Mesenchymal stem cell (in vitro differentiated cells and primary cell): ENCODE measurements around the gene ARID1A. TPM values are rescaled to one million over a fixed set of nuclear protein-coding genes. Genes with fewer than 3 reads are reported as not detected.
"Not testable (repeated sequence)": the region's sequence is repeated elsewhere in the genome, so short reads cannot be mapped to it uniquely, and the experiment has no call there.

ENCODE experiments used
- DNase-seq: peaks from one replicate; pipeline ENCODE4 v3.0.0-alpha.2; 2013
- H2AFZ ChIP-seq: one replicate; pipeline ENCODE4 v1.6.1; 2013; ENCODE audit warnings: low read depth, mild to moderate bottlenecking, control low read depth, inconsistent platforms, low read length, moderate library complexity
- H2AK5ac ChIP-seq: 2 replicates; pipeline ENCODE4 v1.6.1; 2013; ENCODE audit warnings: low read length, moderate library complexity, mild to moderate bottlenecking, inconsistent platforms; ENCODE audit not compliant: severe bottlenecking
- H2BK120ac ChIP-seq: one replicate; pipeline ENCODE4 v1.6.1; 2013; ENCODE audit warnings: low read depth, mild to moderate bottlenecking, inconsistent platforms, low read length, moderate library complexity
- H2BK12ac ChIP-seq, 2 experiments: one replicate each; pipeline ENCODE4 v1.6.1; 2013; ENCODE audit warnings: inconsistent platforms in 2 of 2, low read length in 2 of 2, mild to moderate bottlenecking in 2 of 2, moderate library complexity in 2 of 2, control low read depth in 1 of 2
- H2BK15ac ChIP-seq: one replicate; pipeline ENCODE4 v1.6.1; 2013; ENCODE audit warnings: mild to moderate bottlenecking, low read depth, inconsistent platforms; ENCODE audit not compliant: poor library complexity, severe bottlenecking
- H2BK5ac ChIP-seq: 2 replicates; pipeline ENCODE4 v1.6.1; 2013; ENCODE audit warnings: low read depth, mild to moderate bottlenecking, low read length, control low read depth, inconsistent platforms; ENCODE audit not compliant: poor library complexity, severe bottlenecking
- H3K14ac ChIP-seq, 2 experiments: one replicate each; pipeline ENCODE4 v1.6.1; 2013; ENCODE audit warnings: inconsistent platforms in 2 of 2, low read length in 2 of 2, control low read depth in 1 of 2, mild to moderate bottlenecking in 1 of 2, moderate library complexity in 1 of 2
- H3K18ac ChIP-seq, 2 experiments: one replicate each; pipeline ENCODE4 v1.6.1; 2013; ENCODE audit warnings: inconsistent platforms in 2 of 2, low read length in 2 of 2, control low read depth in 1 of 2, low read depth in 1 of 2, mild to moderate bottlenecking in 1 of 2
- H3K23ac ChIP-seq, 2 experiments: one replicate each; pipeline ENCODE4 v1.6.1; 2013; ENCODE audit warnings: inconsistent platforms in 2 of 2, low read length in 2 of 2, mild to moderate bottlenecking in 2 of 2, moderate library complexity in 2 of 2, control low read depth in 1 of 2
- H3K27ac ChIP-seq: 2 replicates; pipeline ENCODE4 v1.5.1; 2013; ENCODE audit warnings: mild to moderate bottlenecking, moderate library complexity, low read length, control low read depth, inconsistent platforms; ENCODE audit not compliant: poor library complexity, severe bottlenecking
- H3K27me3 ChIP-seq, 2 experiments: 2 replicates each; pipeline versions ENCODE4 v1.6.1 to v1.7.0; 2013; ENCODE audit warnings: low read length in 2 of 2, mild to moderate bottlenecking in 2 of 2, moderate library complexity in 2 of 2, control low read depth in 1 of 2, inconsistent platforms in 1 of 2; ENCODE audit not compliant: control insufficient read depth in 1 of 2, insufficient read depth in 1 of 2
- H3K36me3 ChIP-seq, 2 experiments: 2 replicates each; pipeline versions ENCODE4 v1.6.1 to v1.7.0; 2013; ENCODE audit warnings: low read length in 2 of 2, control low read depth in 1 of 2, inconsistent platforms in 1 of 2, low read depth in 1 of 2, mild to moderate bottlenecking in 1 of 2; ENCODE audit not compliant: insufficient read depth in 2 of 2, control insufficient read depth in 1 of 2
- H3K4ac ChIP-seq, 2 experiments: one replicate each; pipeline ENCODE4 v1.6.1; 2013; ENCODE audit warnings: inconsistent platforms in 2 of 2, low read length in 2 of 2, mild to moderate bottlenecking in 2 of 2, moderate library complexity in 2 of 2, control low read depth in 1 of 2, low read depth in 1 of 2
- H3K4me1 ChIP-seq: 2 replicates; pipeline ENCODE4 v1.6.1; 2013; ENCODE audit warnings: low read depth, low read length, control low read depth; ENCODE audit not compliant: control insufficient read depth, insufficient read depth
- H3K4me2 ChIP-seq: 2 replicates; pipeline ENCODE4 v1.6.1; 2013; ENCODE audit warnings: low read length, mild to moderate bottlenecking, inconsistent platforms; ENCODE audit not compliant: poor library complexity, severe bottlenecking
- H3K4me3 ChIP-seq, 2 experiments: 2 replicates each; pipeline versions ENCODE4 v1.5.1 to v1.7.0; 2013; ENCODE audit warnings: low read length in 2 of 2, mild to moderate bottlenecking in 2 of 2, control low read depth in 1 of 2, low read depth in 1 of 2; ENCODE audit not compliant: insufficient read depth in 1 of 2
- H3K79me1 ChIP-seq: replicated peaks from 2 replicates; pipeline ENCODE4 v1.6.1; 2013; ENCODE audit warnings: mild to moderate bottlenecking, control low read depth, low read length, inconsistent platforms; ENCODE audit not compliant: poor library complexity, severe bottlenecking
- H3K9ac ChIP-seq: 2 replicates; pipeline ENCODE4 v1.7.0; 2013; ENCODE audit warnings: mild to moderate bottlenecking, low read length, moderate library complexity
- H3K9me3 ChIP-seq: 2 replicates; pipeline ENCODE4 v1.7.0; 2013; ENCODE audit warnings: mild to moderate bottlenecking, low read length; ENCODE audit not compliant: control insufficient read depth
- H4K8ac ChIP-seq: one replicate; pipeline ENCODE4 v1.6.1; 2013; ENCODE audit warnings: inconsistent platforms, mild to moderate bottlenecking, low read length, moderate library complexity
- H4K91ac ChIP-seq: one replicate; pipeline ENCODE4 v1.6.1; 2013; ENCODE audit warnings: mild to moderate bottlenecking, low read length, inconsistent platforms
- whole genome bisulfite sequencing: methylation state at CpG from one replicate; pipeline ENCODE4 v1.1.7; 2013; ENCODE audit warnings: mixed read lengths; 5-methylcytosine and 5-hydroxymethylcytosine counted together
- polyA plus RNA-seq, 2 experiments: library from polyadenylated mRNA; stranded (reverse); fragments of 200-250 nt; gene quantifications; one replicate each; pipeline ENCODE4 v1.2.3, GENCODE V29; 2013

The ARID1A gene
- 46.7 TPM for polyA plus RNA-seq (2013, experiment 1 of 2)
- polyA plus RNA-seq (2013, experiment 2 of 2) = 43.3 TPM

- Histone ChIP-seq H2BK12ac (peak within 1 kb of the TSS; percentile 28 to 79), H2AFZ (peak within 1 kb of the TSS; percentile 86), H3K4ac (peak within 1 kb of the TSS; percentile 85 to 99), H3K18ac (peak within 1 kb of the TSS; percentile 98 to 99), H3K4me3 (peak within 1 kb of the TSS; percentile 84 to 93), H3K9me3 (no peaks in the 10 kb centered on the region), H3K4me1 (peaks cover 7% of the 10 kb centered on the region), H3K79me1 (peaks cover 5% of the 10 kb centered on the region), H3K14ac (peak within 1 kb of the TSS; percentile 97 to 98), H3K27ac (peak within 1 kb of the TSS; percentile 47), H2AK5ac (peak within 1 kb of the TSS; percentile 0), H2BK120ac (peak within 1 kb of the TSS; percentile 96), H3K27me3 (no peaks in the 10 kb centered on the region), H3K4me2 (peak within 1 kb of the TSS; percentile 56), H4K8ac (peak within 1 kb of the TSS; percentile 95), H3K9ac (peak within 1 kb of the TSS; percentile 92), H3K23ac (peak within 1 kb of the TSS in 1 of 2 experiments; percentile 93), H2BK15ac (peak within 1 kb of the TSS; percentile 99), H3K36me3 (no peaks in the 10 kb centered on the region), H4K91ac (peak within 1 kb of the TSS; percentile 99), H2BK5ac (peak within 1 kb of the TSS; percentile 92)
- 0% methylated on average over 12 of the region's 80 CpGs for WGBS
- peak; percentile 98 for DNase-seq
Measured at GRCh38 chr1:26695356-26696118, at the start of gene ARID1A. Gene ARID1A (plus strand): TSS chr1:26696015. CDS start chr1:26696404, 389 bp downstream.

- no peaks in the 10 kb centered on the region for H3K27me3 ChIP-seq
- no peak overlapping the region for H2BK12ac ChIP-seq
- H2BK5ac ChIP-seq = no peak overlapping the region
- no peak for DNase-seq
- H3K23ac ChIP-seq = no peak overlapping the region
- no peaks in the 10 kb centered on the region for H3K79me1 ChIP-seq
- no peak overlapping the region for H2AFZ ChIP-seq
- no peak overlapping the region for H3K9ac ChIP-seq
- no peak overlapping the region for H3K14ac ChIP-seq
- no peak overlapping the region for H3K4me3 ChIP-seq
- no peak overlapping the region for H2BK15ac ChIP-seq
- H3K36me3 ChIP-seq = no peaks in the 10 kb centered on the region
- H3K18ac ChIP-seq = no peak overlapping the region
- H2BK120ac ChIP-seq = no peak overlapping the region
- H3K4ac ChIP-seq = no peak overlapping the region
- no peaks in the 10 kb centered on the region for H3K4me1 ChIP-seq
- H3K9me3 ChIP-seq = no peaks in the 10 kb centered on the region
- H4K8ac ChIP-seq = no peak overlapping the region
- no peak overlapping the region for H2AK5ac ChIP-seq
- H3K4me2 ChIP-seq = no peak overlapping the region
- WGBS = no CpG with 5 or more reads among the region's 2 CpGs
- no peak overlapping the region for H4K91ac ChIP-seq
- no peak overlapping the region for H3K27ac ChIP-seq
Measured at GRCh38 chr1:26664802-26665201, 31.0 kb upstream of the ARID1A start.

DNA sequence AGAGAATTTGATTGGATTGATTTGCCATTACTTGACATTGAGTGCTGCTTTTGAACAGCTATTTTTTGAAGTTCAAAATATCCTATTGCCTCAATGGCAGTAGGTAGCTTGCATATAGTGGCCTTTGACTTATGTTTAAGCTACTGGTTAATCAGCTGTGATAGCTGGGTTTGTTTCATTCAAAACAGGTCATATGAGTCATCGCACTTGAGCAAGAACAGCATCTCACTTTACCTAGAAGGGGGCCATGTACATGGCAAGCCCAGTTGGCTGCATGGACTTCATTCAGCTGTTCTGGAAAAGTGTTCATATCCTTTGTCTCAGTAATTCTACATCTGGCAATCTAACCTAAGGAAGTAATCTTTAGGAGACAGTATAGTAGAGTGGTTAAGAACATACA, 29.0 kb upstream of the ARID1A start:
- Histone ChIP-seq H2AK5ac (no peak overlapping the region), H2BK5ac (no peak overlapping the region), H2AFZ (no peak overlapping the region), H3K14ac (no peak overlapping the region), H3K18ac (no peak overlapping the region), H3K4me3 (no peak overlapping the region), H2BK15ac (no peak overlapping the region), H3K23ac (no peak overlapping the region), H3K27ac (no peak overlapping the region), H2BK12ac (no peak overlapping the region), H3K9me3 (no peaks in the 10 kb centered on the region), H3K4ac (no peak overlapping the region), H4K91ac (no peak overlapping the region), H3K4me2 (no peak overlapping the region), H3K27me3 (no peaks in the 10 kb centered on the region), H3K9ac (no peak overlapping the region), H4K8ac (no peak overlapping the region), H2BK120ac (no peak overlapping the region), H3K4me1 (no peaks in the 10 kb centered on the region), H3K79me1 (no peaks in the 10 kb centered on the region), H3K36me3 (no peaks in the 10 kb centered on the region)
- WGBS = 100% methylated on average over 1 of the region's 1 CpG
- DNase-seq = peak; percentile 37

DNA sequence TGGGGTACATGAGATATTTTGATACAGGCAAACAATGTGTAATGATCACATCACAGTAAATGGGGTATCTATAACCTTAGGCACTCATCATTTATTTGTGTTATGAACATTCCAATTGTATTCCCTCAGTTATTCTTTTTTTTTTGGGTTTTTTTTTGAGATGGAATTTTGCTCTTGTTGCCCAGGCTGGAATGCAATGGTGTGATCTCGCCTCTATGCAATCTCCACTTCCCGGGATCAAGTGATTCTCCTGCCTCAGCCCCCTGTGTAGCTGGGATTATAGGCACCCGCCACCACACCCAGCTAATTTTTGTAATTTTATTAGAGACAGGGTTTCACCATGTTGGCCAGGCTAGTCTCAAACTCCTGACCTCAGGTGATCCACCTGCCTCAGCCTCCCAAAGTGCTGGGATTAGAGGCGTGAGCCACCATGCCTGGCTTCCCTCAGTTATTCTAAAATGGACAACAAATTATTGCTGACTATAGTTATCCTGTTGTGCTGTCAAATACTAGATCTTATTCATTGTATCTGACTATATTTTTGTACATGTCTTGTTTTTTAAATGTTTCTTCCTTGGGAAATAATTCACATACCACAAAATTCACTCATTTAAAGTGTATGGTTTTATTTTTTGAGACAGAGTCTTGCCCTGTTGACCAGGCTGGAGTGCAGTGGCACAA, 27.6 kb upstream of the ARID1A start:
- not testable (repeated sequence) for H3K4me3 ChIP-seq, H2AK5ac ChIP-seq, H3K9me3 ChIP-seq

More for the DNA sequence above, 27.6 kb upstream of the ARID1A start:
- not testable (repeated sequence) for H3K27ac ChIP-seq, H2BK120ac ChIP-seq, H3K4me2 ChIP-seq, H3K14ac ChIP-seq, H2BK15ac ChIP-seq, H3K79me1 ChIP-seq, H2BK12ac ChIP-seq, H4K91ac ChIP-seq, DNase-seq, H4K8ac ChIP-seq, H3K27me3 ChIP-seq, H2AFZ ChIP-seq, H3K4ac ChIP-seq, H2BK5ac ChIP-seq, H3K9ac ChIP-seq, H3K36me3 ChIP-seq, H3K4me1 ChIP-seq, H3K18ac ChIP-seq, H3K23ac ChIP-seq
- WGBS = 57% methylated on average over 3 of the region's 4 CpGs
